GM20000 (cell line): ENCODE measurements around the gene ADAM21.
"Not testable (repeated sequence)": the region's sequence is repeated elsewhere in the genome, so short reads cannot be mapped to it uniquely, and the experiment has no call there.

Experiments used
- DNase-seq: peaks from one replicate; pipeline ENCODE4 v3.0.0; 2012; ENCODE audit warnings: low spot score
- CTCF ChIP-seq: IDR thresholded peaks from 2 replicates; pipeline ENCODE4 v1.5.1; 2012; ENCODE audit warnings: mild to moderate bottlenecking, control low read depth; ENCODE audit errors: extremely low read depth, missing control alignments

The ADAM21 gene

GRCh38 chr14:70451874-70452273, at the start of gene ADAM21:
TSS of gene ADAM21 (plus strand) at chr14:70452174. CDS start at chr14:70457500, 5,326 bp downstream.
- TF ChIP-seq CTCF = no peak
- DNase-seq = no peak

- DNase-seq = not testable (repeated sequence)
These were observed 48.6 kb upstream of the ADAM21 start for GRCh38 chr14:70403335-70403734.

- not testable (repeated sequence) for DNase-seq
These were observed 45.8 kb upstream of the ADAM21 start for GRCh38 chr14:70406216-70406615.

GRCh38 chr14:70407621-70408020, 44.4 kb upstream of the ADAM21 start:
- TF ChIP-seq CTCF = no peak
- no peak for DNase-seq

GRCh38 chr14:70415788-70416187, 36.2 kb upstream of the ADAM21 start:
- DNase-seq = no peak
- TF ChIP-seq CTCF = no peak

- no peak for DNase-seq
- no peak for TF ChIP-seq CTCF
These were observed 35.6 kb upstream of the ADAM21 start for GRCh38 chr14:70416338-70416724.

- TF ChIP-seq CTCF = no peak
- peak; percentile 63 for DNase-seq
These were observed 35.1 kb upstream of the ADAM21 start, which contains the start of gene SYNJ2BP for GRCh38 chr14:70416725-70417349. TSS of gene SYNJ2BP (minus strand) at chr14:70417090. CDS start at chr14:70416963, 127 bp downstream.

- DNase-seq = not testable (repeated sequence)
These were observed 32.6 kb upstream of the ADAM21 start for GRCh38 chr14:70419270-70419931.

- no peak for DNase-seq
- TF ChIP-seq CTCF = no peak
These were observed 29.4 kb upstream of the ADAM21 start for GRCh38 chr14:70422538-70422937.
